Measurements from ENCODE around the gene LARP4. TPM values are rescaled to one million over a fixed set of nuclear protein-coding genes. Genes with fewer than 3 reads are reported as not detected.
A peak's percentile ranks its signal among the peaks of the same experiment; 100 is the strongest.
"Not testable (repeated sequence)": the region's sequence is repeated elsewhere in the genome, so short reads cannot be mapped to it uniquely, and the experiment has no call there.

The LARP4 gene
- polyA plus RNA-seq, 3 donors: 5.9 to 15.8 (median 11.7) TPM

DNA sequence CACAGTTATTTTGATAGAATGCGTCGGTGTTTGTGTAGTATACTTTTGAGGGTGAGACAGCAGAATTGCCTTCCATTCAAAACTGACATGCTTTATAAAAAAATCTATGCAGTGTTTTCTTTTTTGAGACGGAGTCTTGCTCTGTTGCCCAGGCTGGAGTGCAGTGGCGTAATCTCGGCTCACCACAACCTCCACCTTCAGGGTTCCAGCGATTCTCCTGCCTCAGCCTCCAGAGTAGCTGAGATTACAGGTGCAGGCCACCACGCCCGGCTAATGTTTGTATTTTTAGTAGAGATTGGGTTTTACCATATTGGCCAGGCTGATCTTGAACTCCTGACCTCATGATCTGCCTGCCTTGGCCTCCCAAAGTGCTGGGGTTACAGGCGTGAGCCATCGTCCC lies 22.7 kb downstream of the LARP4 start:
- H3K9me3 ChIP-seq (replicated peaks in 1 of 2; ENCODE audit: control insufficient read depth in 1 of 2, insufficient read depth in 1 of 2, low read length in 2 of 2); H3K9me3 Mint-ChIP-seq; H3K27ac Mint-ChIP-seq; H3K27me3 ChIP-seq (ENCODE audit: control insufficient read depth in 2 of 2, insufficient read depth in 2 of 2, low read length in 2 of 2); DNase-seq; H3K9ac ChIP-seq (ENCODE audit: insufficient read depth, low read length, poor library complexity, severe bottlenecking); H3K4me3 ChIP-seq (replicated peaks in 1 of 3; ENCODE audit: low read depth in 2 of 3, low read length in 3 of 3); H3K4me3 Mint-ChIP-seq; H3K27ac ChIP-seq (ENCODE audit: low read depth in 1 of 2, low read length in 2 of 2); H3K4me1 ChIP-seq (ENCODE audit: control insufficient read depth in 1 of 2, insufficient read depth in 2 of 2, low read length in 2 of 2); H3K27me3 Mint-ChIP-seq (ENCODE audit: low read depth in 3 of 3); intact Hi-C loops (cut with micrococcal nuclease); H2AFZ ChIP-seq (ENCODE audit: insufficient read depth, low read depth, low read length, poor library complexity, severe bottlenecking); H3K4me2 ChIP-seq (replicated peaks; ENCODE audit: extremely low read depth, low read length, poor library complexity, severe bottlenecking); H3K4me1 Mint-ChIP-seq: not testable (repeated sequence)
- peaks cover 7 to 21% of the 10 kb centered on the region in 2 donors for H3K36me3 Mint-ChIP-seq
- peaks cover under 1 to 13% of the 10 kb centered on the region in 2 donors for H3K36me3 ChIP-seq (replicated peaks in 1 of 2; ENCODE audit: control insufficient read depth in 1 of 2, insufficient read depth in 2 of 2, low read length in 2 of 2)
- peaks cover 76% of the 10 kb centered on the region for H3K79me2 ChIP-seq (ENCODE audit: insufficient read depth, low read length)
- 100% methylated on average over 3 of the region's 10 CpGs for WGBS (ENCODE audit: insufficient coverage)
- peaks cover 37% of the 10 kb centered on the region for H4K20me1 ChIP-seq (ENCODE audit: insufficient read depth, low read length)

DNA sequence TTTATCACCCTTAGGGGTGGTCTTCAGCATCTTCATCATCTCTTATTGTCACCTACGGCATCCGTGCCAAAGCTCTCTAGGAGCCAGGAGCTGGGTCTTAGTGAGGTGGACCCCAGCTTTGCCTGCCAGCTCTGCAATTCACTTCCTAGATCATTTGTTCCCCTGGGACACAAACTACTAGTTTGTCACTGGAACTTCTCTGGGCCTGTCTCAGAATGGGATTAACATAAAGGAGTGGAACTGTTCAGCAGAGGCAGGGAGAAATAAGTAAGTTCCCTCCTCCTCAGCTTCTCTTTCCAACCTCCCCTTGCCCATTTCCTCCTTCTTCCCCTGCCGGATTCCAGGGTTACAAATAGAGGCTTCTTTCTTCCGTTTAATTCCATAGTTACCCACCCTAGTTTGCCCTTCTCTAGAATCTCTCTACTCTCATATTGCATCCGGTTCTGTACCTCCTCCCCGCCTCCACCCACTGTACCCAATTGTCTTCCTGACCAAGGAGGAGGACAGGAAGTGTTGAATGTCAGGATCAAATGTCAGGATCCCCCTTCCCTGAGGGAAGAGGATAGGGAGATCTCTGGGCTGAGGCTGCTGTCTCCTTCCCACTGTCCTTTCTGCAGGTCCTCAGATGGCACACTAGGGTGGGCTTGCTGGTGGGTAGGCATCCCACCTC lies 25.0 kb downstream of the LARP4 start:
- Mint-ChIP-seq H3K4me3 (no peak overlapping the region), H3K27ac (peak overlapping the region in 4 of 7 donors; percentile 2 to 77 (median 31)), H3K4me1 (no peaks in the 10 kb centered on the region), H3K27me3 (ENCODE audit: low read depth in 3 of 3) (peaks cover 0 to 1% (median 0%) of the 10 kb centered on the region in 3 donors), H3K9me3 (no peaks in the 10 kb centered on the region), H3K36me3 (peaks cover 25 to 40% of the 10 kb centered on the region in 2 donors)
- WGBS (ENCODE audit: insufficient coverage): 77% methylated on average over 4 of the region's 6 CpGs
- Histone ChIP-seq H3K79me2 (ENCODE audit: insufficient read depth, low read length) (peaks cover 55% of the 10 kb centered on the region), H3K27ac (ENCODE audit: low read depth in 1 of 2, low read length in 2 of 2) (no peak overlapping the region), H3K4me3 (replicated peaks in 1 of 3; ENCODE audit: low read depth in 2 of 3, low read length in 3 of 3) (no peak overlapping the region), H4K20me1 (ENCODE audit: insufficient read depth, low read length) (peaks cover 28% of the 10 kb centered on the region), H2AFZ (ENCODE audit: insufficient read depth, low read depth, low read length, poor library complexity, severe bottlenecking) (no peak overlapping the region), H3K9me3 (replicated peaks in 1 of 2; ENCODE audit: control insufficient read depth in 1 of 2, insufficient read depth in 1 of 2, low read length in 2 of 2) (no peaks in the 10 kb centered on the region), H3K36me3 (replicated peaks in 1 of 2; ENCODE audit: control insufficient read depth in 1 of 2, insufficient read depth in 2 of 2, low read length in 2 of 2) (peaks cover 20 to 37% of the 10 kb centered on the region in 2 donors), H3K4me1 (ENCODE audit: control insufficient read depth in 1 of 2, insufficient read depth in 2 of 2, low read length in 2 of 2) (no peaks in the 10 kb centered on the region), H3K9ac (ENCODE audit: insufficient read depth, low read length, poor library complexity, severe bottlenecking) (no peak overlapping the region), H3K4me2 (replicated peaks; ENCODE audit: extremely low read depth, low read length, poor library complexity, severe bottlenecking) (no peak overlapping the region), H3K27me3 (ENCODE audit: control insufficient read depth in 2 of 2, insufficient read depth in 2 of 2, low read length in 2 of 2) (no peaks in the 10 kb centered on the region)
- TF ChIP-seq, protein P1, sequence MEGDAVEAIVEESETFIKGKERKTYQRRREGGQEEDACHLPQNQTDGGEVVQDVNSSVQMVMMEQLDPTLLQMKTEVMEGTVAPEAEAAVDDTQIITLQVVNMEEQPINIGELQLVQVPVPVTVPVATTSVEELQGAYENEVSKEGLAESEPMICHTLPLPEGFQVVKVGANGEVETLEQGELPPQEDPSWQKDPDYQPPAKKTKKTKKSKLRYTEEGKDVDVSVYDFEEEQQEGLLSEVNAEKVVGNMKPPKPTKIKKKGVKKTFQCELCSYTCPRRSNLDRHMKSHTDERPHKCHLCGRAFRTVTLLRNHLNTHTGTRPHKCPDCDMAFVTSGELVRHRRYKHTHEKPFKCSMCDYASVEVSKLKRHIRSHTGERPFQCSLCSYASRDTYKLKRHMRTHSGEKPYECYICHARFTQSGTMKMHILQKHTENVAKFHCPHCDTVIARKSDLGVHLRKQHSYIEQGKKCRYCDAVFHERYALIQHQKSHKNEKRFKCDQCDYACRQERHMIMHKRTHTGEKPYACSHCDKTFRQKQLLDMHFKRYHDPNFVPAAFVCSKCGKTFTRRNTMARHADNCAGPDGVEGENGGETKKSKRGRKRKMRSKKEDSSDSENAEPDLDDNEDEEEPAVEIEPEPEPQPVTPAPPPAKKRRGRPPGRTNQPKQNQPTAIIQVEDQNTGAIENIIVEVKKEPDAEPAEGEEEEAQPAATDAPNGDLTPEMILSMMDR (IDR thresholded peaks at IDR 0.05): no peak
- DNase-seq: no peak
- intact Hi-C loops (cut with micrococcal nuclease): no loop called here

DNA sequence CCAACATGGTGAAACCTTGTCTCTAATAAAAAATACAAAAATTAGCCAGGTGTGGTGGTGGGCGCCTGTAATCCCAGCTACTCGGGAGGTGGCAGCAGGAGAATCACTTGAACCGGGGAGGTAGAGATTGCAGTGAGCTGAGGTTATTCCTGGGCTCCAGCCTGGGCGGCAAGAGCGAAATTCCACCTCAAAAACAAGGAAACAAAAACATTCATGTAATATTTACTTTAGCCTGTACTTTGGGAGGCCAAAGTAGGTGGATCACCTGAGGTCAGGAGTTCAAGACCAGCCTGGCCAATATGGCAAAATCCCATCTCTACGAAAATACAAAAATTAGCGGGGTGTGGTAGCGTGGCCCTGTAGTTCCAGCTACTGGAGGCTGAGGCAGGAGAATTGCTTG lies 31.0 kb downstream of the LARP4 start:
- peaks cover 67 to 89% of the 10 kb centered on the region in 2 donors for H3K36me3 ChIP-seq (replicated peaks in 1 of 2; ENCODE audit: control insufficient read depth in 1 of 2, insufficient read depth in 2 of 2, low read length in 2 of 2)
- H3K4me3 Mint-ChIP-seq; H3K9ac ChIP-seq (ENCODE audit: insufficient read depth, low read length, poor library complexity, severe bottlenecking); DNase-seq; H3K79me2 ChIP-seq (ENCODE audit: insufficient read depth, low read length); H3K9me3 ChIP-seq (replicated peaks in 1 of 2; ENCODE audit: control insufficient read depth in 1 of 2, insufficient read depth in 1 of 2, low read length in 2 of 2); H3K4me3 ChIP-seq (replicated peaks in 1 of 3; ENCODE audit: low read depth in 2 of 3, low read length in 3 of 3); intact Hi-C loops (cut with micrococcal nuclease); H3K4me1 Mint-ChIP-seq; H3K27me3 Mint-ChIP-seq (ENCODE audit: low read depth in 3 of 3); H3K9me3 Mint-ChIP-seq; H3K27me3 ChIP-seq (ENCODE audit: control insufficient read depth in 2 of 2, insufficient read depth in 2 of 2, low read length in 2 of 2); H2AFZ ChIP-seq (ENCODE audit: insufficient read depth, low read depth, low read length, poor library complexity, severe bottlenecking); H4K20me1 ChIP-seq (ENCODE audit: insufficient read depth, low read length); H3K27ac ChIP-seq (ENCODE audit: low read depth in 1 of 2, low read length in 2 of 2); H3K4me1 ChIP-seq (ENCODE audit: control insufficient read depth in 1 of 2, insufficient read depth in 2 of 2, low read length in 2 of 2); H3K4me2 ChIP-seq (replicated peaks; ENCODE audit: extremely low read depth, low read length, poor library complexity, severe bottlenecking): not testable (repeated sequence)
- no CpG with 5 or more reads among the region's 8 CpGs for WGBS (ENCODE audit: insufficient coverage)
- H3K36me3 Mint-ChIP-seq: peaks cover 75 to 80% of the 10 kb centered on the region in 2 donors
- peak overlapping the region in 1 of 7 donors; percentile 63 for H3K27ac Mint-ChIP-seq
